IMR-90 (cell line): ENCODE results near the gene KIR2DL4.

Experiments used
- BHLHE40 ChIP-seq: fragments of 150-350 bp; IDR thresholded peaks from 2 replicates; pipeline ENCODE4 v1.6.1; 2016; ENCODE audit warnings: mild to moderate bottlenecking, low read depth, low read length
- CEBPB ChIP-seq: IDR thresholded peaks from 2 replicates; pipeline ENCODE4 v1.6.1; 2012; ENCODE audit warnings: low read depth, low read length, improper control_type of control experiment
- CTCF ChIP-seq: conservative IDR thresholded peaks from 2 replicates; pipeline ENCODE4 v1.5.1; 2012; ENCODE audit warnings: mild to moderate bottlenecking, low read depth, low read length, improper control_type of control experiment
- ELK1 ChIP-seq: fragments of 150-350 bp; IDR thresholded peaks from 2 replicates; pipeline ENCODE4 v1.6.1; 2016; ENCODE audit warnings: low read depth, mild to moderate bottlenecking, low read length, moderate library complexity, borderline replicate concordance
- FOS ChIP-seq: fragments of 150-350 bp; IDR thresholded peaks from 2 replicates; pipeline ENCODE4 v1.6.1; 2016; ENCODE audit warnings: low read depth, low read length
- MAFK ChIP-seq: IDR thresholded peaks from 2 replicates; pipeline ENCODE4 v1.6.1; 2012; ENCODE audit warnings: low read depth, low read length, improper control_type of control experiment
- MXI1 ChIP-seq: IDR thresholded peaks from 2 replicates; pipeline ENCODE4 v1.6.1; 2012; ENCODE audit warnings: low read depth, mild to moderate bottlenecking, low read length, moderate library complexity, borderline replicate concordance
- POLR2A ChIP-seq: IDR thresholded peaks from 2 replicates; pipeline ENCODE4 v1.6.1; 2012; ENCODE audit warnings: mild to moderate bottlenecking, low read depth, low read length
- RAD21 ChIP-seq: IDR thresholded peaks from 2 replicates; pipeline ENCODE4 v1.6.1; 2012; ENCODE audit warnings: low read length, improper control_type of control experiment
- RCOR1 ChIP-seq: IDR thresholded peaks from 2 replicates; pipeline ENCODE4 v1.6.1; 2012; ENCODE audit warnings: mild to moderate bottlenecking, low read length, improper control_type of control experiment; ENCODE audit not compliant: insufficient replicate concordance
- SMC3 ChIP-seq: fragments of 150-350 bp; IDR thresholded peaks from 2 replicates; pipeline ENCODE4 v1.6.1; 2016; ENCODE audit warnings: low read depth, mild to moderate bottlenecking, antibody characterized with exemption, low read length, moderate library complexity

DNA sequence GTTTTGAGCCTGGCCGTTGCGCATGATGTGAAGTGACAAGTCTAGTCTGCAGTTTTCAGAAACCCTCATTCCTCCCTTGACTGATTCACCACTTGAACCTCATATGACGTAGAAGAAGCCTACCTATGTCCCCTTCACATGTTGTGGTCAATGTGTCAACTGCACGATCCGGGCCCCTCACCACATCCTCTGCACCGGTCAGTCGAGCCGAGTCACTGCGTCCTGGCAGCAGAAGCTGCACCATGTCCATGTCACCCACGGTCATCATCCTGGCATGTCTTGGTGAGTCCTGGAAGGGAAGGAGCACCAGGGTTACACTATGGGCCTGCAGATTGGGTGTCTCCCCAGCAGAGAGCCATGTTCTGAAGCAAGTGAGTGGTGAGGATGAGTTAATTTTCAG lies at the start of gene KIR2DL4:
- TF ChIP-seq RCOR1 (no peak), CTCF (no peak), SMC3 (no peak), CEBPB (no peak), BHLHE40 (no peak), MXI1 (no peak), POLR2A (no peak), FOS (no peak), ELK1 (no peak), RAD21 (no peak), MAFK (no peak)
